ENCODE measurements around the gene BMPER.
A peak's percentile ranks its signal among the peaks of the same experiment; 100 is the strongest.

The BMPER gene

GRCh38 chr7:34066411-34066810 lies 161.1 kb downstream of the BMPER start:
- Histone ChIP-seq H3K4me1 (ENCODE audit: control insufficient read depth, insufficient read depth, low read length) (peaks cover 28% of the 10 kb centered on the region), H3K9me3 (ENCODE audit: control insufficient read depth, insufficient read depth, low read depth, low read length) (no peaks in the 10 kb centered on the region), H3K4me3 (ENCODE audit: low read depth, low read length) (no peak overlapping the region), H3K27ac (ENCODE audit: extremely low read depth, low read depth, low read length) (no peak overlapping the region), H3K36me3 (ENCODE audit: control insufficient read depth in 2 of 2, insufficient read depth in 1 of 2, low read length in 2 of 2) (no peaks in the 10 kb centered on the region)
- TF ChIP-seq SCRT2 (tag by site-specific recombination; IDR thresholded peaks at IDR 0.05) (no peak), ZBTB1 (tag by site-specific recombination; IDR thresholded peaks at IDR 0.05) (no peak), MEIS1 (CRISPR knock-in tag; IDR thresholded peaks at IDR 0.05; ENCODE audit: borderline replicate concordance) (no peak), ZNF404 (tag by site-specific recombination; IDR thresholded peaks at IDR 0.05) (no peak), ZNF19 (tag by site-specific recombination; IDR thresholded peaks at IDR 0.05; ENCODE audit: low read depth) (no peak), ZNF514 (tag by site-specific recombination; IDR thresholded peaks at IDR 0.05) (no peak), ZNF169 (tag by site-specific recombination; IDR thresholded peaks at IDR 0.05) (no peak), ZBTB44 (tag by site-specific recombination; IDR thresholded peaks at IDR 0.05) (no peak), ZNF366 (tag by site-specific recombination; conservative IDR thresholded peaks at IDR 0.05) (no peak), ZNF645 (tag by site-specific recombination; IDR thresholded peaks at IDR 0.05) (no peak), INSM2 (tag by site-specific recombination; IDR thresholded peaks at IDR 0.05) (no peak), ZXDB (tag by site-specific recombination; IDR thresholded peaks at IDR 0.05) (no peak)
- POLR2A ChIA-PET: no interaction called here
- CTCF ChIA-PET: interaction anchor here (2.3 kb wide), 1 partner anchor 84 kb away, joined by 5 read pairs; no protein-coding TSS in a partner anchor

GRCh38 chr7:34067005-34067778 lies 161.9 kb downstream of the BMPER start:
- POLR2A ChIA-PET: no interaction called here
- no peaks in the 10 kb centered on the region for H3K36me3 ChIP-seq (ENCODE audit: control insufficient read depth in 2 of 2, insufficient read depth in 1 of 2, low read length in 2 of 2)
- TF ChIP-seq ZNF19 (tag by site-specific recombination; IDR thresholded peaks at IDR 0.05; ENCODE audit: low read depth) (no peak), ZNF658 (tag by site-specific recombination; IDR thresholded peaks at IDR 0.05) (no peak), ZNF350 (tag by site-specific recombination; IDR thresholded peaks at IDR 0.05) (no peak), FEZF1 (tag by site-specific recombination; IDR thresholded peaks at IDR 0.05) (peak; percentile 75), ZNF18 (tag by site-specific recombination; IDR thresholded peaks at IDR 0.05) (peak; percentile 29; the same call in 1 of the 2 replicates), ZNF302 (tag by site-specific recombination; IDR thresholded peaks at IDR 0.05; ENCODE audit: low read depth) (no peak), ZBTB17 (tag by site-specific recombination; IDR thresholded peaks at IDR 0.05) (peak; percentile 59), SCRT2 (tag by site-specific recombination; IDR thresholded peaks at IDR 0.05) (peak; percentile 61; the same call in 1 of the 2 replicates), ZNF747 (tag by site-specific recombination; IDR thresholded peaks at IDR 0.05) (no peak), ZNF558 (tag by site-specific recombination; IDR thresholded peaks at IDR 0.05) (peak; percentile 93), ZNF629 (tag by site-specific recombination; IDR thresholded peaks at IDR 0.05) (no peak), OSR2 (tag by site-specific recombination; IDR thresholded peaks at IDR 0.05) (0 out of 2 replicates have a peak, but pooled peaks have one; percentile 52), GLIS1 (tag by site-specific recombination; IDR thresholded peaks at IDR 0.05) (peak; percentile 94), ZNF324 (tag by site-specific recombination; IDR thresholded peaks at IDR 0.05) (no peak), ZBTB44 (tag by site-specific recombination; IDR thresholded peaks at IDR 0.05) (peak; percentile 71), ZNF335 (tag by site-specific recombination; conservative IDR thresholded peaks at IDR 0.05) (peak; percentile 50), SP2 (tag by site-specific recombination; IDR thresholded peaks at IDR 0.05) (no peak), ZNF426 (tag by site-specific recombination; IDR thresholded peaks at IDR 0.05) (no peak), ZFP41 (tag by site-specific recombination; IDR thresholded peaks at IDR 0.05; ENCODE audit: borderline replicate concordance) (no peak)

More at GRCh38 chr7:34067005-34067778, 161.9 kb downstream of the BMPER start:
- Histone ChIP-seq H3K27ac (ENCODE audit: extremely low read depth, low read depth, low read length) (no peak overlapping the region; the same call in 1 of the 2 replicates), H3K4me1 (ENCODE audit: control insufficient read depth, insufficient read depth, low read length) (peaks cover 30% of the 10 kb centered on the region), H3K9me3 (ENCODE audit: control insufficient read depth, insufficient read depth, low read depth, low read length) (no peaks in the 10 kb centered on the region), H3K4me3 (ENCODE audit: low read depth, low read length) (no peak overlapping the region)
- CTCF ChIA-PET: interaction anchor here (0.7 to 2.3 kb wide), 3 partner anchors 21 to 246 kb away, joined by 4 to 5 read pairs (median 4); no protein-coding TSS in a partner anchor
